ENCODE data around the gene CDCA8.

- no peak for TF ChIP-seq CTCF (IDR thresholded peaks at IDR 0.05; ENCODE audit: low read depth, low read length, poor library complexity, severe bottlenecking)
- no peak for TF ChIP-seq EZH2phosphoT487 (IDR thresholded peaks at IDR 0.05; ENCODE audit: borderline replicate concordance, low read length)
Measured at GRCh38 chr1:37697090-37697489, 4.8 kb downstream of the CDCA8 start.
